ENCODE data around the gene TROAP.

- TF ChIP-seq CTCF (IDR thresholded peaks at IDR 0.05) = no peak
- no peak for TF ChIP-seq POLR2A (IDR thresholded peaks at IDR 0.05)
Measured at GRCh38 chr12:49305762-49306510, 17.1 kb upstream of the TROAP start.

Measured in tibial nerve (tissue), 3 donors.